Colonic mucosa (tissue), 4 donors: ENCODE results near the gene CFAP157. TPM values are rescaled to one million over a fixed set of nuclear protein-coding genes. Genes with fewer than 3 reads are reported as not detected.

Experiments used
- DNase-seq: peaks from one replicate; pipeline ENCODE4 v3.0.0-alpha.2; 2020
- H3K27ac ChIP-seq: fragments of 200-600 bp; one replicate; pipeline ENCODE4 v1.8.0; 2021
- H3K27me3 ChIP-seq: fragments of 200-600 bp; one replicate; pipeline ENCODE4 v1.8.0; 2021
- H3K36me3 ChIP-seq: fragments of 200-600 bp; one replicate; pipeline ENCODE4 v1.8.0; 2021
- H3K4me1 ChIP-seq: fragments of 200-600 bp; one replicate; pipeline ENCODE4 v1.8.0; 2021; ENCODE audit warnings: mild to moderate bottlenecking
- H3K4me3 ChIP-seq: fragments of 200-600 bp; one replicate; pipeline ENCODE4 v1.8.0; 2021
- H3K9ac ChIP-seq, 2 donors: one replicate each; pipeline ENCODE4 v1.7.0; 2013; ENCODE audit warnings: control low read depth in 2 of 2, low read depth in 2 of 2, low read length in 2 of 2
- H3K9me3 ChIP-seq: fragments of 200-600 bp; one replicate; pipeline ENCODE4 v1.8.0; 2021
- CTCF ChIP-seq: fragments of 200-600 bp; IDR thresholded peaks from one replicate; pipeline ENCODE4 v1.8.0; 2022; ENCODE audit warnings: antibody characterized with exemption, mild to moderate bottlenecking
- intact Hi-C: fragments of 100-400 bp; cut with DNase I; formaldehyde crosslinking; loops from one replicate; pipeline ENCODE4 v1.14.1; 2022
- total RNA-seq, 2 donors: library from RNA; stranded (reverse); fragmentation: NEBNext Ultra II Directional in 1 of 2; extraction: Animal tissue kit (Norgen Biotek cat#: 25700) in 1 of 2; gene quantifications; one replicate each; pipeline ENCODE4 v1.2.1, GENCODE V29; 2021
- donor health status: healthy.
- donor health status: DM: no; HTN: no; CAD: no.
- donor health status: DM: no; HTN: no; CAD: no.

CFAP157 gene
- total RNA-seq, 2 donors from 2014 or later = 0.12 TPM; not detected in 1

DNA sequence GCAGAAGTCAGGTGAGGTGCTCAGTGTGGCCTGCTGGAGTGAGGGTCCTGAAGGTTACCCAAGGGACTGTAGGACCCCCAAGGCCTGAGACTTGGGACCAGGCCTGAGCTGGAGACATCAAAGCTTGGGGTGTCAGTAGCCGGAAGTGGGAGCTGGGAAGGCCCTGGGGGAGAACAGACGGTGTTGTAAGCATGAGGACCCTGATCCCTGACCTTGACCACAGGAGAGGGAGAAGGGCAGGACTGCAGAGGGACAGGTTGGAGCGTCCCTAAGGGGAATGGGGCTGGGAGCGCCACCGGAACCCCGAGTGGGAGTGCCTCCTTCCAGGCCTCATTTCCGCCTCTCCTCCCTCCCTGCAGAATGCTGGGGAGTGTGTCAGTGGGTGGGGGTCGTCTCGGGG lies 9.6 kb downstream of the CFAP157 start:
- Histone ChIP-seq H3K4me3 (no peak overlapping the region), H3K9ac (peak overlapping the region; percentile 33 to 90), H3K36me3 (no peaks in the 10 kb centered on the region), H3K9me3 (no peaks in the 10 kb centered on the region), H3K27me3 (no peaks in the 10 kb centered on the region), H3K4me1 (peaks cover 10% of the 10 kb centered on the region), H3K27ac (peak overlapping the region; percentile 86)
- intact Hi-C loops = no loop called here
- no peak for DNase-seq
- TF ChIP-seq CTCF = no peak

DNA sequence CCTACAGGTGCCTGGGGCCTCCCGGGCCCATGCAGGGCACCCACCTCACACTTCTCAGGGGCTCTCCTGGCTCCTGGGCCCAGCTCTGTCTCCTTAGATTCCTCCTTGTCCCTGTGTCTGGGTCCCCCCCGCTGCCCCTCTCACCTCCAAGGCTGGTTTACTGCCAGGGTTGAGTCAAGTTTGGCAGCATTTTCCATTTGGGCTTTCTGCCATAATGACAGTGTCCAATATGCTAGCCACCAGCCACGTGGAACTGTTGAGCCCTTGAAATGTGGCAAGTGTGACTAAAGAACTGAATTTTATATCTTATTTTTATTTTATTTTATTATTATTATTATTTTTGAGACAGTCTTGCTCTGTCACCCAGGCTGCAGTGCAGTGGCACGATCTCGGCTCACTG lies 11.0 kb downstream of the CFAP157 start:
- no peak for DNase-seq
- Histone ChIP-seq H3K9ac (no peak overlapping the region), H3K4me3 (no peak overlapping the region), H3K4me1 (peaks cover 10% of the 10 kb centered on the region), H3K27me3 (no peaks in the 10 kb centered on the region), H3K27ac (no peak overlapping the region), H3K9me3 (no peaks in the 10 kb centered on the region), H3K36me3 (no peaks in the 10 kb centered on the region)
- intact Hi-C loops = no loop called here
- no peak for TF ChIP-seq CTCF

DNA sequence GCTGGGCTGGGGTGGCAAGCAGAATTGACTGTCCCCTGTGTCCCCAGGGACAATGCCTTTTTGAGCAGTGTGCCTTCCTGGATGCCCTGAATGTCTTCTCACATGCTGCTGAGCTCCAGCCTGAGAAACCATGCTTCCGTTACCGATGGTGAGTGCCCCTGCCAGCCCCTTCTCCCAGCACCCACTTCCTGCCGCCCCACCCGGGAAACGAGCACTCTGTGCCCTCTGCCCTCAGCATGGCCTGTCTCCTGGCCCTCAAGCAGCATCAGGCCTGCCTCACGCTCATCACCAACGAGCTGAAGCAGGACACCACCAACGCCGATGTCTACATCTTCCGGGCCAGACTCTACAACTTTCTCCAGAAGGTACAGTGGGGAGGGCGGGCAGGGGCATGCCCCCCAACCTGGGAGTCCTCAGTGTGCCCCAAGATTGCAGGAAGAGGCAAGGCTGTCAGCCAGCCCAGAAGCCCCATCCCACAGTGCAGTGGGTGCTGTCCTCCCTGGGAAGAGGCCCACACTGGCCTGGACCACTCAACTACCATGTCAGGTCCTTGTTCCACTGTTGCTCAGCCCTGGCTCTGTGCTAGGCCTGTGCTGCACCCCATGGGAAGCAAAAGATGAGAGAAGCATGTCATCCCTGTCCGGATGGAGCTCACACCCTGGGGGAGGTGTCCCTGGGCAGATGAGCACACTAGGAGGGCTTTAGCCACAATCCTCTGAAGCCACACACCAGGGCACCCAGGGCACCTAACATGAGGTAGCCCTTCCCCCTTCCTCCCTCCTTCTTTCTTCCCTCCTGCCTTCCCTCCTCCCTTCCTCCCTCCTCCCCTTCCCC lies 13.5 kb downstream of the CFAP157 start:
- no peak for TF ChIP-seq CTCF
- intact Hi-C loops = no loop called here
- no peaks in the 10 kb centered on the region for H3K36me3 ChIP-seq

GRCh38 chr9:127720865-127721227 lies 14.1 kb downstream of the CFAP157 start:
- Histone ChIP-seq H3K27me3 (no peaks in the 10 kb centered on the region), H3K4me3 (no peak overlapping the region), H3K9me3 (no peaks in the 10 kb centered on the region), H3K27ac (no peak overlapping the region), H3K36me3 (no peaks in the 10 kb centered on the region), H3K4me1 (peaks cover 4% of the 10 kb centered on the region), H3K9ac (no peak overlapping the region)
- intact Hi-C loops = no loop called here
- no peak for TF ChIP-seq CTCF
- DNase-seq = no peak

More for the DNA sequence above, 13.5 kb downstream of the CFAP157 start:
- Histone ChIP-seq H3K9ac (peak overlapping the region in 1 of 2 donors; percentile 30), H3K9me3 (no peaks in the 10 kb centered on the region), H3K4me1 (peaks cover 4% of the 10 kb centered on the region), H3K27ac (no peak overlapping the region), H3K27me3 (no peaks in the 10 kb centered on the region), H3K4me3 (no peak overlapping the region)
- no peak for DNase-seq

GRCh38 chr9:127721391-127721821 lies 14.6 kb downstream of the CFAP157 start:
- Histone ChIP-seq H3K4me1 (no peaks in the 10 kb centered on the region), H3K9me3 (no peaks in the 10 kb centered on the region), H3K36me3 (no peaks in the 10 kb centered on the region), H3K4me3 (no peak overlapping the region), H3K27ac (no peak overlapping the region), H3K27me3 (no peaks in the 10 kb centered on the region), H3K9ac (no peak overlapping the region)
- DNase-seq = peak; percentile 79
- intact Hi-C loops = no loop called here
- TF ChIP-seq CTCF = no peak
